Measurements from ENCODE around the gene SPRED2. TPM values are rescaled to one million over a fixed set of nuclear protein-coding genes. Genes with fewer than 3 reads are reported as not detected.

SPRED2 gene
- total RNA-seq, 2 donors from 2014 or later, result 21.9 to 22.3 TPM

DNA sequence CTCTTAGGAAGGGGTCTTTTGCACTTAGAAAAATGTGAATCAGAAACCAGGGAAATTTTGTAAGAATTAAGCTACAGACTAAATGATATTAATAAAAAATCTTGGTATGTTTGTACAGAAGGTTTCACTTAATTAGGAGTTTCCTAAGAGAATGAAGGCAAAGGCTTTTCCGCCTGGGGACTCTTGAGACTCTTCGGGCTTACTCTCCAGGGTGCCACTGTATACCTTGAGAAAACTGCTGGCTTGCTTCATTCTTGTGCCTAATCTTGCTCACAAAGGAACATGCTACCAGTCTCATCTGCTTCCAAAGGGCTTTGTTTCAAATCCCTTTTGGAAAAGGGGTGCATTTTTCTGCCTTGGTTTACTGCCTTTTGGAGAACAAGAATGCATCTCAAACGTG is 155.3 kb downstream of the SPRED2 start:
- no peaks in the 10 kb centered on the region for H3K9me3 ChIP-seq
- no peak overlapping the region for H3K4me3 ChIP-seq
- no peak for DNase-seq (ENCODE audit: low spot score)
- no peak for TF ChIP-seq CTCF (IDR thresholded peaks at IDR 0.05)
- no peaks in the 10 kb centered on the region for H3K27me3 ChIP-seq (replicated peaks; ENCODE audit: insufficient read depth)
- peaks cover 10% of the 10 kb centered on the region for H3K36me3 ChIP-seq
- no peak for ATAC-seq (ENCODE audit: insufficient number of reproducible peaks, low FRiP score, low read depth)
- no peaks in the 10 kb centered on the region for H3K4me1 ChIP-seq (ENCODE audit: control insufficient read depth in 1 of 2, low read depth in 2 of 2)
- H3K27ac ChIP-seq, result no peak overlapping the region

DNA sequence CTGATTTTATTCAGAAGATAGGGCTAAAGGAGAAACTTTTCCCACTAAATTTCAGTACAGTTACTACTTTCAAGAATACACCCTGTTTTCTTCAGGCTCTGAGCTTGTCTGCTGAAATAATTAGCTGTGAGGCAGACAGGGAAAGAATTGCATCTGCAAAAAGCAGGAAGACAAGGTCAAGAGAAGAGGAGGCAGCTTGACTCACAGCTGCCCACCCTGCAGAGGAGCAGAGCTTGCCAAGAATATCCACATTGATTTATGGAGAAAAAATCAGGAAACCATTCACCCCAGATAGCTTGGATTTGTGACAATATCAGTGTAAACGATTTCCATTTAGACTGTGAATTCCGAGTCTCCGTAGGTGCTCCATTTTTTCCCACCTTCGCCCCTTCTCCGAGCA is 155.8 kb downstream of the SPRED2 start:
- no peaks in the 10 kb centered on the region for H3K27me3 ChIP-seq (replicated peaks; ENCODE audit: insufficient read depth)
- TF ChIP-seq CTCF (IDR thresholded peaks at IDR 0.05), result no peak
- H3K4me1 ChIP-seq (ENCODE audit: control insufficient read depth in 1 of 2, low read depth in 2 of 2), result no peaks in the 10 kb centered on the region
- no peak overlapping the region for H3K4me3 ChIP-seq
- no peak for DNase-seq (ENCODE audit: low spot score)
- no peaks in the 10 kb centered on the region for H3K9me3 ChIP-seq
- ATAC-seq (ENCODE audit: insufficient number of reproducible peaks, low FRiP score, low read depth), result no peak
- no peak overlapping the region for H3K27ac ChIP-seq
- H3K36me3 ChIP-seq, result peaks cover 13% of the 10 kb centered on the region

DNA sequence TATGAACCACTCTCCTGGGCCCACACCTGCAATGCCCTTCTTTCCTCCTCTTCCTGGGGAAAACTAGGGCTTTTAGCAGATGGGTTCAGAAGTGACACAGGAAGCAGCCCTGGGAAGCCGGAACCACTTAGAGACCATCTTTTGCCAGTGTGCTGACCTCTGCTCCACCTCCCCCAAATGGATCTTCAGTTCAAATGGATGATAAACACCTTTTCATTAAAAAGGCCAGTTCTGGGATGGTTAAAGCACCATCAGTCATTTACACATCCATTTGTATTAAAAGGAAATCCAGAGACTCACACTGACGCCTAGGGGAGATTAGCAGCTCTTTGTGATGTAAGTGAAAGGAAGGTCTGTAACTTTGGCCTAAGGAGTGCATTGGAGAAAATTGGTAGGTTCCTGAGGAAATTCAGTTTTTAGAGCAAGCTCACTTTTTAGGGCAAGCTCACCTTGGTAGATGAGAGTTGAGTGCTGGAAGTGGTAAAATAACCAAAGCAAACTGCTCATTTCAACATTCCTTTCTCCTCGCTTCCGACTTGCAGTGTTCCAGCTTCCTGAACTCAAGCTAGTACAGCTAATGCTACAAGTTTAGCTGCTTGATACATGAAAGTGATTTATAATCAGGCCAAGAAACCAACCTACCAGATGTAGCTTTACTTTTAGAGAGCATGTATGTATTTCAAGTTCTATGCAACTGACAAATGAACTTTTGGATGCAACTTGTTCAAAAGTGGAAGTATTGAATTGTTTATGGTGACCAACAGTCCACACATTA is 157.1 kb downstream of the SPRED2 start:
- Histone ChIP-seq H3K27me3 (replicated peaks; ENCODE audit: insufficient read depth) (no peaks in the 10 kb centered on the region), H3K27ac (no peak overlapping the region), H3K36me3 (peaks cover 13% of the 10 kb centered on the region), H3K4me1 (ENCODE audit: control insufficient read depth in 1 of 2, low read depth in 2 of 2) (no peaks in the 10 kb centered on the region), H3K4me3 (no peak overlapping the region), H3K9me3 (no peaks in the 10 kb centered on the region)
- no peak for DNase-seq (ENCODE audit: low spot score)
- no peak for ATAC-seq (ENCODE audit: insufficient number of reproducible peaks, low FRiP score, low read depth)
- TF ChIP-seq CTCF (IDR thresholded peaks at IDR 0.05), result no peak

DNA sequence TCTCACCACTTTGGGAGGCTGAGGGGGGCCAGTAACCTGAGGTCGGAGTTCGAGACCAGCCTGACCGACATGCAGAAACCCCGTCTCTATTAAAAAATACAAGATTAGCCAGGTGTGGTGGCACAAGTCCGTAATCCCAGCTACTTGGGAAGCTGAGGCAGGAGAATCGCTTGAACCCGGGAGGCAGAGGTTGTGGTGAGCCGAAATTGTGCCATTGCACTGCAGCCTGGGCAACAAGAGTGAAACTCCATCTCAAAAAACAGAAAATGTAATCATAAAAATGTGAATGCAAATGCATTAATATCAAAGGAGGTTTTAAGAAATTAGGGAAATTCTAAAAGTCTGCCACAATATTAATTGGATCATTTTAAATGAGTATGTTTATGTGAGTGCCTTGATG is 159.1 kb downstream of the SPRED2 start:
- TF ChIP-seq CTCF (IDR thresholded peaks at IDR 0.05), result no peak
- Histone ChIP-seq H3K27ac (no peak overlapping the region), H3K4me3 (no peak overlapping the region), H3K9me3 (no peaks in the 10 kb centered on the region), H3K4me1 (ENCODE audit: control insufficient read depth in 1 of 2, low read depth in 2 of 2) (no peaks in the 10 kb centered on the region), H3K27me3 (replicated peaks; ENCODE audit: insufficient read depth) (no peaks in the 10 kb centered on the region), H3K36me3 (peaks cover 13% of the 10 kb centered on the region)
- DNase-seq (ENCODE audit: low spot score) (no peak), ATAC-seq (ENCODE audit: insufficient number of reproducible peaks, low FRiP score, low read depth) (no peak)

DNA sequence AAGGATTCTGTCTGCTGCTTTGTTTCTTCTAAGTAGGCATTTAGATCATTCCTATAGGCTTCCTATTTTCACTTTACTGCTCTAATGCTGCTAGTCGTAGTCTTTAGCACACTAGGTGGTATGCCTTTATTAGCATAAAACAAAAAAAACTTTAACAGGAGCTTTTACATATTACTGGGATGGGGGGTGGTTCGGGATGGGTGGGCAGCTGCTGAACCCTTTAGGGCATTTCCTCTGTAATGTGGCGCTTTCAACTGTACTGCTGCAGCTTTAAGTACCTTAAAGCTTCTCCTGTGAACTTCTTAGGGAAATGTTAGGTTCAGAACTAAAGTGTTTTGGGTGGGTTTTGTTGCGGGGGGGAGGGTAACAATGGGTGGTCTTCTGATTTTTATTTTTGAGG is 163.4 kb downstream of the SPRED2 start:
- ATAC-seq (ENCODE audit: insufficient number of reproducible peaks, low FRiP score, low read depth) (no peak), DNase-seq (ENCODE audit: low spot score) (no peak)
- Histone ChIP-seq H3K36me3 (peaks cover 13% of the 10 kb centered on the region), H3K27me3 (replicated peaks; ENCODE audit: insufficient read depth) (no peaks in the 10 kb centered on the region), H3K9me3 (no peaks in the 10 kb centered on the region), H3K4me1 (ENCODE audit: control insufficient read depth in 1 of 2, low read depth in 2 of 2) (peaks cover 0 to 8% of the 10 kb centered on the region in 2 donors), H3K27ac (no peak overlapping the region), H3K4me3 (no peak overlapping the region)
- no peak for TF ChIP-seq CTCF (IDR thresholded peaks at IDR 0.05)
